ENCODE data around the gene SVIL. TPM values are rescaled to one million over a fixed set of nuclear protein-coding genes. Genes with fewer than 3 reads are reported as not detected.
"Not testable (repeated sequence)": the region's sequence is repeated elsewhere in the genome, so short reads cannot be mapped to it uniquely, and the experiment has no call there.

Gene SVIL
- total RNA-seq, 2 donors from 2014 or later = 349 to 483 TPM

DNA sequence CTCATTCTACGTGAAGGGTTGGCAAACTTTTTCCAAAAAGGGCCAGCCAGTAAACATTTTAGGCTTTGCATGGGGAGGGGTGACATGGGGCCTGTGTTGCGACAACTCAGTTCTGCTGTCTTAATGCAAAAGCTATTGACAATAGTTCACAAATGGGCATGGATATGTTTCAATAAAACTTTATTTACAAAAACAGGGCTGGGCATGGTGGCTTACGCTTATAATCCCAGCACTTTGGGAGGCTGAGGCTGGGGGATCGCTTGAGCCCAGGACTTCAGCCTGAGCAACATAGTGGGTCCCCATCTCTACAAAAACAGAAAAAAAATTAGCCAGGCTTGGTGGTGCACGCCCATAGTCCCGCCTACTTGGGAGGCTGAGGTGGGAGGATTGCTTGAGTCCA, 141.1 kb downstream of the SVIL start:
- DNase-seq (ENCODE audit: low spot score) (no peak), ATAC-seq (ENCODE audit: insufficient number of reproducible peaks, low FRiP score, low read depth) (no peak)
- no peaks in the 10 kb centered on the region for H3K9me3 ChIP-seq
- peaks cover 71% of the 10 kb centered on the region for H3K36me3 ChIP-seq
- H3K27me3 ChIP-seq (replicated peaks; ENCODE audit: insufficient read depth) = no peaks in the 10 kb centered on the region
- peaks cover 0 to 8% of the 10 kb centered on the region in 2 donors for H3K4me1 ChIP-seq (ENCODE audit: control insufficient read depth in 1 of 2, low read depth in 2 of 2)
- H3K4me3 ChIP-seq = no peak overlapping the region
- TF ChIP-seq, protein P1, sequence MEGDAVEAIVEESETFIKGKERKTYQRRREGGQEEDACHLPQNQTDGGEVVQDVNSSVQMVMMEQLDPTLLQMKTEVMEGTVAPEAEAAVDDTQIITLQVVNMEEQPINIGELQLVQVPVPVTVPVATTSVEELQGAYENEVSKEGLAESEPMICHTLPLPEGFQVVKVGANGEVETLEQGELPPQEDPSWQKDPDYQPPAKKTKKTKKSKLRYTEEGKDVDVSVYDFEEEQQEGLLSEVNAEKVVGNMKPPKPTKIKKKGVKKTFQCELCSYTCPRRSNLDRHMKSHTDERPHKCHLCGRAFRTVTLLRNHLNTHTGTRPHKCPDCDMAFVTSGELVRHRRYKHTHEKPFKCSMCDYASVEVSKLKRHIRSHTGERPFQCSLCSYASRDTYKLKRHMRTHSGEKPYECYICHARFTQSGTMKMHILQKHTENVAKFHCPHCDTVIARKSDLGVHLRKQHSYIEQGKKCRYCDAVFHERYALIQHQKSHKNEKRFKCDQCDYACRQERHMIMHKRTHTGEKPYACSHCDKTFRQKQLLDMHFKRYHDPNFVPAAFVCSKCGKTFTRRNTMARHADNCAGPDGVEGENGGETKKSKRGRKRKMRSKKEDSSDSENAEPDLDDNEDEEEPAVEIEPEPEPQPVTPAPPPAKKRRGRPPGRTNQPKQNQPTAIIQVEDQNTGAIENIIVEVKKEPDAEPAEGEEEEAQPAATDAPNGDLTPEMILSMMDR (IDR thresholded peaks at IDR 0.05) = no peak
- no peak overlapping the region for H3K27ac ChIP-seq

DNA sequence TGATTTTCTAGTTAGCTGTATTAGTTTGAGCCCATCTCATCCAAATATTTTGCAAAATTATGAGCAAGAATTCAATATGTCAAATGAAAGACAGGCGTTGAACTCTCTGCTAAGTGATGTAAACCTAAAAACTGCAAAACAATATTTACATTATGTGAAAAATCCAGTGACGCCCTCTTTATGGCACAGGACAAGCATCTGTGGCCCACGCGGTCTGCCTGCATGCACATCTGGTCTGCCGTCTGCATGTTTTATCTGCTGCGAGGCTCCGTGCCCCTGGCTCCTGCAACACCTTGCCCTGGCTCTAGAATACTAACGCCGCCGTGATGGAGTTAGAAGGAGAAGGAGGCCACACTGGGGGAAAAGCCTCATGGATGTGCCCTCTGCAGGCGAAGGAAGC, 142.0 kb downstream of the SVIL start:
- H3K27me3 ChIP-seq (replicated peaks; ENCODE audit: insufficient read depth) = no peaks in the 10 kb centered on the region
- ATAC-seq (ENCODE audit: insufficient number of reproducible peaks, low FRiP score, low read depth) (no peak), DNase-seq (ENCODE audit: low spot score) (no peak)
- no peaks in the 10 kb centered on the region for H3K9me3 ChIP-seq
- H3K27ac ChIP-seq = no peak overlapping the region
- TF ChIP-seq, protein P1 (IDR thresholded peaks at IDR 0.05) = no peak
- no peak overlapping the region for H3K4me3 ChIP-seq
- H3K36me3 ChIP-seq = peaks cover 75% of the 10 kb centered on the region
- peaks cover 0 to 8% of the 10 kb centered on the region in 2 donors for H3K4me1 ChIP-seq (ENCODE audit: control insufficient read depth in 1 of 2, low read depth in 2 of 2)

DNA sequence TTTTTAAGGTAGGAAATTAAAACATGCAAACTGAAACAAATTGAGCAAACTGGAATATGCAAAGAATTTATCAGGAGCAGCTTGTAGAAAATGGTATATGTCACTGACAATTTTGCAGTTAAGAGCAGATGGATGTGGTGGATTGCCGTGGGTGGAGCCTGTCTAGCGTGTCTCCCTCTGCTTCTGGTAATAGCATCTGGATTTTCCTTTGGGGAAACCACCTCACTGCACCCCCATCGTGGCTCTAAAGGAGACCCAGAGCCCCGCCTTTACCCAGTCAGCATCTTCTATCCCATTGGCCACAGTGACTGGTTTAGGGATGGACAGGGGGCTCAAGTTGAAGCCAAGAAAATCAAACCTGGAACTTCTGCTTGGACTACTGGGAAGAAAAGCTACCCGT, 142.9 kb downstream of the SVIL start:
- Histone ChIP-seq H3K36me3 (peaks cover 82% of the 10 kb centered on the region), H3K9me3 (no peaks in the 10 kb centered on the region), H3K4me3 (no peak overlapping the region), H3K4me1 (ENCODE audit: control insufficient read depth in 1 of 2, low read depth in 2 of 2) (peaks cover 0 to 8% of the 10 kb centered on the region in 2 donors), H3K27ac (no peak overlapping the region), H3K27me3 (replicated peaks; ENCODE audit: insufficient read depth) (no peaks in the 10 kb centered on the region)
- ATAC-seq (ENCODE audit: insufficient number of reproducible peaks, low FRiP score, low read depth) (no peak), DNase-seq (ENCODE audit: low spot score) (no peak)
- TF ChIP-seq, protein P1 (IDR thresholded peaks at IDR 0.05) = no peak

DNA sequence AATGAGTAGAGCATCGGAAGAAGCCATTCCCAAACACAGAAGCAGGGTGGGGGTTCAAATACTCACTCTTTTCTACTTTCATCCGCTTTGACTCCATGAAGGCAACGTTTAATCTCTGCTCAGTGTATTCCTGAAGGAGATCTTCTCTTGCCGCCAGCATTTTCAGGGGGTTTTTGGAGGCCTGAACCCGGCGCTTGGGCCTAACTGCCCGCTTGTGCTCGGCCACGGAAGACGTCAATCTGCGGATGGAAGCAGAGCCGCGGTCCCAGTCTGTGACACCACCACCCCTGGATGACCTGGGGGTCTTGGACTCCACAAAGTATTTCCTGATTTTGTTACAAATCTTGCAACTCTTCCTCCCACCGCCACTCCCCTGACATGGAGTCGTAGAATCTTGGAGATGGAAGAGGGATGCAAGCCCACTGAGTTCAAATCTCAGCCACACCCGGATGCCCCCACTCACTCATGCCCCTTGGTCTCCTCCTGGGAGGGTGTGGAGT, 143.9 kb downstream of the SVIL start:
- H3K9me3 ChIP-seq; H3K27me3 ChIP-seq (replicated peaks; ENCODE audit: insufficient read depth); H3K4me3 ChIP-seq; ATAC-seq (ENCODE audit: insufficient number of reproducible peaks, low FRiP score, low read depth); H3K27ac ChIP-seq; DNase-seq (ENCODE audit: low spot score); H3K4me1 ChIP-seq (ENCODE audit: control insufficient read depth in 1 of 2, low read depth in 2 of 2): not testable (repeated sequence)
- H3K36me3 ChIP-seq = peaks cover 93% of the 10 kb centered on the region

DNA sequence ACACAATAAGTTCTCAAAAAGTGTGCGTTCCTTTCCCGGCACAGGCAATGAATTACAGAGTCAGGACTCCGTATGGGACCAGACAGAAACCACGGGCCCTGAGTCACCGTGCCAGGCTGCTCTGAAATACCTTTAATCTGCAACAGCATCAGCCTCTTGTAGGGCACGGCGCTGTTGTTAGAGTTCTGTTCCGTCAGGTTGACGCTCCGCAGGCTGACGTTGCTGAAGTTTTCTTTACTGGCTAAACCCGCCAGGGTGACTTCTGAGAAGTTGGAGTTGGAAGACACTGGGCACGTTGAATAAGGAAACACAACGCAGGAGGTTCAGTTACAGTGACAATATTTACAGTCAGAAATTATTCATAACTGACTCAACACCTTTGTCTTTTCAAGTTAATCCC, 146.3 kb downstream of the SVIL start:
- H3K36me3 ChIP-seq = peaks cover 87% of the 10 kb centered on the region
- not testable (repeated sequence) for H3K27ac ChIP-seq; ATAC-seq (ENCODE audit: insufficient number of reproducible peaks, low FRiP score, low read depth); H3K27me3 ChIP-seq (replicated peaks; ENCODE audit: insufficient read depth); DNase-seq (ENCODE audit: low spot score); H3K9me3 ChIP-seq; H3K4me3 ChIP-seq
- H3K4me1 ChIP-seq (ENCODE audit: control insufficient read depth in 1 of 2, low read depth in 2 of 2) = peaks cover 5 to 20% of the 10 kb centered on the region in 2 donors

DNA sequence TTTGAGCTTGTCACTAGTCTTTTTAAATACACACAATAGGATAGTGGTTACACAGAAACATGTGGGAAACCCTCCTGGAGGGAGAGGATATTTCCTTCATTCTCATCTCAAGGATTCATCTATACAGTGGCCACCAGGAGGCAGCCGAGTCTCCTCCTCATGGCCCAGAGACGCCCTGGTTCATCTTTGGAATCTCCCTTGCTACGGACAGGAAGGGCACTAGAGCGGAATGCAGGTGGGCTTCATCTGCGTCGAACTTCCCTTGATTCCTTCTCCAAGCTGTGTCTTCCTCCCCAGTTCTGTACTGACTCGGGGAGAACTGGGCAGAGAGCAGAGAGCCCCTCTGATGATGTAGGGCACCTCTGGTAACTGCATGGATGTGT, 146.9 kb downstream of the SVIL start:
- Histone ChIP-seq H3K4me1 (ENCODE audit: control insufficient read depth in 1 of 2, low read depth in 2 of 2) (peaks cover 11 to 26% of the 10 kb centered on the region in 2 donors), H3K36me3 (peaks cover 86% of the 10 kb centered on the region)
- not testable (repeated sequence) for H3K4me3 ChIP-seq; ATAC-seq (ENCODE audit: insufficient number of reproducible peaks, low FRiP score, low read depth); DNase-seq (ENCODE audit: low spot score); H3K27me3 ChIP-seq (replicated peaks; ENCODE audit: insufficient read depth); H3K27ac ChIP-seq; H3K9me3 ChIP-seq

DNA sequence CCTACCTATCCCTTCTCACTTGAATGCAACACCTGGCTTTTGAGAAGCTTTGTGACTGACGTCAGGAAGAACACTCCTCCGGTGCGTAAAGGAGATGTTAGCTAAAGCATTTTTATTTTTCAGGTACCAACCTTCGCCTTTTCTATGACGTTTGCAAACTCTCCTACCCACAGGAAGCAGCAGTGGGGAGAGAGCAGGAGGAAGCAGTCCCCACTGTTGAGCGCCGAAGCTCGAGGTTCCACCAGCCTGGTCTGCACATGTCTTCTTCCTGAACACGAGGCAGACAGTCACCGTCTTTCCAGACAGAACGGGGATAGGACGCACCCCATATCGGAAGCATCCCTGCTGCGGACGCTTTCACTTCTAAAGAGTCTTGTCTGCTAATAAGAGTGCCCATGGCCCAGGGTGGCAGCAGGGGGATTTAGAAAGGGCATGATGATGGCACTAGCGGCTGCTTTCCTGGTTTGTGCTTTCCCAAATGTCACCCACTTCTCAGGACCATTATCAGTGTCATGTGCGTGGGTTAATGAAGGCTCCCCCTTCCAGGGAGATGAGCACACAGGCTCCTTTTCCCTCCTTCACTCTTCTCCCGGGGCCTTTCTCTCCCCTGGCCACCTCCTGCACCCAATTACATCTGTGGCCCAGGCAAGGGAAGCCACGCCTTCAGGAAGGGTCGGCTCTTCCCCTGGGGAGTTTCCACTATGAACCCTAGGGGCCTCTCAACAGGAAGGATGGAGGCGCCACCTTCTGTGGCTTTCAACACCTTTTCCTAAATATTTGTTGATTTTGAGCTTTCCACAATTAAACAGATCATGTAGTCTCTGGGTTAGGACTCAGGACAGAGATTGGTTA, 147.5 kb downstream of the SVIL start:
- peaks cover 82% of the 10 kb centered on the region for H3K36me3 ChIP-seq
- H3K27me3 ChIP-seq (replicated peaks; ENCODE audit: insufficient read depth); DNase-seq (ENCODE audit: low spot score); ATAC-seq (ENCODE audit: insufficient number of reproducible peaks, low FRiP score, low read depth); H3K4me3 ChIP-seq; H3K27ac ChIP-seq; H3K9me3 ChIP-seq: not testable (repeated sequence)
- peaks cover 14 to 32% of the 10 kb centered on the region in 2 donors for H3K4me1 ChIP-seq (ENCODE audit: control insufficient read depth in 1 of 2, low read depth in 2 of 2)

Measured in thoracic aorta (tissue), 2 donors.